Stimulated activated CD8-positive, alpha-beta memory T cell treated with anti-CD3 and anti-CD28 coated beads, Interleukin-7, amount 100 ng/mL, for 24 hours (primary cell): ENCODE data around the gene MACROD2.

ENCODE experiments used
- DNase-seq: peaks from one replicate; pipeline ENCODE4 v3.0.0-alpha.2; 2020; ENCODE audit warnings: low read depth

The MACROD2 gene

GRCh38 chr20:16064989-16065707, 2069.8 kb downstream of the MACROD2 start:
- no peak for DNase-seq

DNA sequence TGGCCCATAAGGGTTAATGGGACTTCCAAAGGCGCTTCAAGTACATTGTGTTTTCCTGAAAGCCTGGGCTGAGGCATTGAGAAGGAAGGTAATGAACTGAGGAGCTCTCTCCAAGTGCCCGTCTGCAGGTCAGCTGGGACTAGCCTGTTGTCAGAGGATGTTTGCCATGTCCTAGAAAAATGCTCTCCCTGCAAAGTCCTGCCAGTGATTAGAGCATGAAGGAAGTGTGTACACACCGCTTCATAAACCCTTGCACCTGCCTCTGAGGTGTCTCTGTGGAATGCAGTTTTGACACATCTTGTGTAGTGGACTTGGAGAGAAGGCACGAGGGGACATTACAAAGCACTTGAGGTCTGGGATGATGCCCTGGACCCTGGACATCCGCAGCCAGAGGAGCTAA, 2071.3 kb downstream of the MACROD2 start:
- no peak for DNase-seq

- DNase-seq, result no peak
These were observed 2074.2 kb downstream of the MACROD2 start for GRCh38 chr20:16069389-16070010.

DNA sequence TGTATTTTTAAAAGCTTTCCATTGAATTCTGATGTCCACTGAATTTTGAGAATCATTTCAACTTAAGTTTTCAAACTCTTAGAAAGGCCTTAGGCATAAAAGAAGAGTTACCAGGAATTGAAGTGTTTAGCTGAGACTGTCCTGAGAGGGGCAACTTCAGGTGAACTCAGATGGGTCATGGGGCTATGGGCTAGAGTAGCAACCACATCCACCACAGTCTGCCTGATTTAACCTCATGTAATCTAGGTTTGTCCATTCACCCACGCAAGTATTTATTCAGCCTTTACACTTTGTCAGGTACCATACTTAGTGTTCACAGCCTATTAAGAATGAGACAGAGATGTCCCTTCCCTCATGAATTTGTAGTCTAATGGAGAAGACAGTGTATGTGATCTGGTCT, 2076.9 kb downstream of the MACROD2 start:
- no peak for DNase-seq

- no peak for DNase-seq
These were observed 2083.0 kb downstream of the MACROD2 start for GRCh38 chr20:16078172-16078898.

DNA sequence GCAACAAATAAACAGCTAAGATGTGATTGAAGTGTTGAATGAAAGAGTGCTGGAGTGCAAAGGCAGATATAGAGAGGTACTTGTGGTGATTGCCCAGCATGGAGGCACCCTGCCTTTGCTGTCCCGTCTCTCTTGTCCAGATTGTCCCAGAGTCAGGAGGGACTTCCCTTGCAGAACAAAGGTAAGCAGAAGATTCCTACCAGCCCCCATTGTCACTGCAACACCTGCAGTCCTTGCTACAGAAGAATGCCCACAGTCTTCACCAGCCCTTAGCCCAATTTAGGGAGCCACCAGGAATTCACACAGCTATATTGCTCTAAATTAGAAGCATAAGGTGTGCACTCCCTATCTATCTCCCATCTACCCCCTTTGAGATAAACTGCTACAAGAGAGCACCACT, 2086.1 kb downstream of the MACROD2 start:
- no peak for DNase-seq

- DNase-seq, result no peak
These were observed 2086.8 kb downstream of the MACROD2 start for GRCh38 chr20:16082051-16082550.

DNA sequence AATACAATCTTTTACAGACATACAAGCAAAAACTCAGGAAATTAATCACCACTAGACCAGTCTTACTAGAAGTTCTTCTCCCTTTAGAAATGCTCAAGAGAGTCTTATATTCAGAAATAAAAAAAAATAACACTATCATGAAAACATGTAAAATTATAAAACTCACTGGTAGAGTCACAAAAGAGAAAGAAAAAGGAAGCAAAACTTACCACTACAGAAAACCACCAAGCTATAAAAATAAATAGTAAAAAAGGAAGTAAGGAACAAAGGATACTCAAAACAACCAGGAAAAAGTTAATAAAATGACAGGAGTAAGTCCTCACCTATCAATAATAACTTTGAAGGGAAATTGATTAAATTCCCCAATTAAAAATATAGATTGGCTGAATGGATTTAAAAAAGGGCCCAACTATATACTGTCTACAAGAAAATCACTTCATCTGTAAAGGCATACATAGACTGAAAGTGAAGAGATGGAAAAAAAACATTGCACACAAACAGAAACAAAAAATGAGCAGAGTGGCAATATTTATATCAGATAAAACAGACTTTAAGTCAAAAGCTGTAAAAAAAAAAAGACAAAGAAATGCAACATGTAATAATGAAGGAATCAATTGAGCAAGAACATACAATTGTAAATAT, 2088.4 kb downstream of the MACROD2 start:
- DNase-seq, result no peak

DNA sequence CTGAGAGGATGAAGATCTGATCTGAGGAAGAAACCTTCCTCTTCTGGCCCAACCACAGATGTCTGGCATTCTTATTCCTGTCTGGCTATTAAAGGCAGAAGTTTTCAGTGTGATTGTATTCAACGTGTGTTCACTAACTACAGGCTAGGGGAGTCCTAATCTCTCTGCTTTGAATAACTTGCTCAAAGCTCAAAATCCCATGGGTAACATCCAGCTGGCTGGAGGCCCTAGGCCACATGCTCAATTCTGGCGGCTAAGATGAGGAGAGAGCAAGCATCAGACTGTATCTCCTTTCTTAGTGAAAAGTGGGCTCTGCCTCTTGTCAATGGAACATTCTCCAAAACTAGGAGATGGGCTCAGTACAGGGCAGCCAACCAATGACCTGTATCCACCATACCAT, 2099.9 kb downstream of the MACROD2 start:
- DNase-seq, result no peak

DNA sequence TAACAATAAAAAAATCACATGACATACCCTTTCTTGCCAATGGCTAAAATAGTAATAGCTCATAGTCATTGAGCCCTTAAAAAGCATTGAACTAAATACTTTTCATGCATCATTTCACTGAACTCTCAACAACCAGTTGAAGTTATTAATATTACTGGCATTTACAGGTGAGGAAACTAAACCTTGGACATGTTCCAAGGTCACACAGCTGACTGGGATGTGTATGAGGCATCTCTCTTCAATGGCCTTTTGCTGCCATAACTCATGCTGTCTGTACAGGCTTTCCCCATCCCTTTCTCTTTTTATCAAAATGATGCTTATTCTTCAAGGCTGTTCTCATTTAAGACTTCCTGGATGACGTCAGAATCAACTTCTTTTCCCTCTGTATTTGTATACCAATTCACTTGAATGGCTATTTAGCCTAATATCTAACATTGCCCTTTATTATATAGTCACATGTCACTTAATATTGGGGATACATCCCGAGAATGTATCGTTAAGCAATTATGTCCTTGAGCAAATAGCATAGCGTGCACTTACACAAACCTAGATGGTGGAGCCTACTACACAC, 2101.5 kb downstream of the MACROD2 start:
- no peak for DNase-seq

- DNase-seq, result no peak
These were observed 2102.5 kb downstream of the MACROD2 start for GRCh38 chr20:16097788-16098187.

DNA sequence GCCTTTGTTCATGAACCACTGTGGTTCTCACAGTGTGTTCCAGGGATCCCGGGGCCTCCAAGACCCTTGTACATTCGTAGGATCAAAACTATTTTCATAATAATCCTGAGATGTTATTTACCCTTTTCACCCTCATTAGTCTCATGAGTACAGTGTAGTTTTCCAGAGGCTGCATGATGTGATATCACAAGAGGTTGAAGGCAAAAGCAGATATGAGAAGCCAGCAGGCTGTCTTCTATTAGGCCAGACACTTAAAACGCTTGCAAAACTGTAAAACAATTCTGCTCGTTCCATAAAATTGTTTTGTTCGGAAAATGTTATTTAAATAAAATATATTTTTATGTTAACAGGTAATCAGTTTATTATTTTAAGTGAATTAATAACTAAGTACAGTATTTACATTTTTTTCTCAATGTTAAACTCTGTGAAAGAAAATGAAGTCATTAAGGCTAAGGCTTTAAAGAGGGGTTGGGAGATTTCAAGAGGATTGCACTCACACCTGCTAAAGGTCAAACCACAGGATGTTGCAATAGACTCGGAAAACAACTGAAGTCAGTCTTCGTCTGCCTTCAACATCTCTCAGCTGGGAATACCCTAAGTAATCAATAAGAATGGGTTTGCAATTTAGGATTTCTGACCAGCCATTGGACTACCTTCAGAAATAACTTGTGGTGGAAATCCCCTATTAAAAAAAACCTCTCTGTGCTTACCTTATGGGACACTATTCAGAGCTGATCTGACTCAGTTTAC, 2103.7 kb downstream of the MACROD2 start:
- DNase-seq, result no peak

DNA sequence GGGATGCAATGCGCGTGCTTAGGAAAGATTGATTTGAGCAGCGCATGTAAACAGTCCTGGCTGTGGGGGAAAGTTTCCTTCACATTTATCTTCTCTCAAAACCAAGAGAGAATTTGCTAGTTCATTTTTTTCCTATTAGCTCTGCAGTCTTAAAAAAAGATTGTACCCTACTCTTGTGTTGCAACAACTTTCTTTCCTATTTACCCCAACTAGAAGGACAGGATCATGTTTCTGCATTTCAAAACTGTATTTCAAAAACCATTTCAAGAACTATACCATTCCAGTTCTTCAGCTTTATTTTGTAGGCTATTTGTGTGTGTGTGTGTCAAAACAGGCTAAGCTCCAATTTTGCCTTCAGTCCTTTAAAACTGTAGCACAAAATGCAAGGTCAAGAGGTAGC, 2104.8 kb downstream of the MACROD2 start:
- DNase-seq, result no peak

GRCh38 chr20:16100767-16101166, 2105.5 kb downstream of the MACROD2 start:
- no peak for DNase-seq
